Panc1 (cell line): ENCODE results near the gene ROBO2.

Experiments
- CTCF ChIP-seq: fragments of 450-650 bp; IDR thresholded peaks from 2 replicates; pipeline ENCODE4 v1.5.1; 2017; ENCODE audit warnings: mild to moderate bottlenecking
- REST ChIP-seq, 2 experiments: IDR thresholded peaks; 2 replicates each; pipeline ENCODE4 v1.6.1; 2011 to 2012; ENCODE audit warnings: low read depth in 2 of 2, control low read depth in 1 of 2, low read length in 1 of 2, mild to moderate bottlenecking in 1 of 2, moderate library complexity in 1 of 2; ENCODE audit not compliant: insufficient read depth in 1 of 2

DNA sequence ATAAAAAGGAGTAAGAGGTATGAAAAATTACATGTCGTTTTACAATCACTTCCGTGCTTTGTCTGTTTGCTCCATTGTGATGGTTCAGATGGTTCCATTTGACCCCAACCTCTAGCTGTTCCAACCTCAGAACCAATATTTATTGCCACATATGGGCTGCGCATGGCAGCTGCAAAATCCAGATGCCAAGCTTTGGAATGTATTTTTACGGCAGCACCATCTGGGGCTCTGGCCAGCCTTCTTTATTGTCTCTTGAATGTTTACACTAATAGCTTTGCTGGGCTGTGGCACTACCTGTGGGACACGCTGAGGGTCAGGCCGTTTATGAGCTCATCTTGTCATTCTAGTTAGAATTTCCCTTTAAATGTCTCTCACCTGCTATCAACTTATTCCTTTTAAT, 219.8 kb downstream of the ROBO2 start:
- TF ChIP-seq CTCF (no peak), REST (IDR thresholded peaks at IDR 0.05; ENCODE audit: insufficient read depth in 1 of 2, low read depth in 2 of 2, low read length in 1 of 2) (no peak)
